IMR-90 (cell line): ENCODE results near the gene CUTA. TPM values are rescaled to one million over a fixed set of nuclear protein-coding genes. Genes with fewer than 3 reads are reported as not detected.

Source experiments
- ATAC-seq: fragments of 200-7000 bp; cut with Tn5 transposase; 2 replicates; pipeline ENCODE4 v1.9.1; 2020; ENCODE audit warnings: low read depth, mild to moderate bottlenecking, moderate library complexity
- BruUV-seq: library from RNA; stranded (reverse); fragments of 400-500 nt; replicated peaks from 2 replicates; lab custom pipeline; 2021; lab: Mats Ljungman, UMichigan
- CTCF ChIA-PET: fragments of 300-600 bp; formaldehyde crosslinking; extraction: SDS; loops from one replicate; lab custom pipeline; 2021; ENCODE audit warnings: antibody characterized with exemption; lab: Yijun Ruan, JAX
- POLR2A ChIA-PET: fragments of 300-600 bp; sonication (Branson Sonifier 250); formaldehyde crosslinking; loops from one replicate; lab custom pipeline; 2022; ENCODE audit warnings: antibody characterized with exemption; ENCODE audit not compliant: unreplicated experiment; lab: Charles Lee
- DNase-seq: peaks from one replicate; pipeline ENCODE4 v3.0.0; 2013
- H2AFZ ChIP-seq: replicated peaks from 2 replicates; pipeline ENCODE3; 2013; ENCODE audit warnings: low read length, mild to moderate bottlenecking; ENCODE audit not compliant: poor library complexity
- H2AK5ac ChIP-seq: 2 replicates; pipeline ENCODE4 v1.6.1; 2013; ENCODE audit warnings: low read depth, low read length, inconsistent platforms
- H2AK9ac ChIP-seq: replicated peaks from 2 replicates; pipeline ENCODE3; 2013; ENCODE audit warnings: mild to moderate bottlenecking, low read depth, low read length, moderate library complexity; ENCODE audit not compliant: poor library complexity
- H2BK120ac ChIP-seq: 2 replicates; pipeline ENCODE4 v1.6.1; 2013; ENCODE audit warnings: low read depth, low read length, inconsistent platforms
- H2BK15ac ChIP-seq: 3 replicates; pipeline ENCODE4 v1.6.1; 2013; ENCODE audit warnings: low read depth, low read length, inconsistent platforms
- H2BK20ac ChIP-seq: 2 replicates; pipeline ENCODE4 v1.6.1; 2013; ENCODE audit warnings: low read depth, mild to moderate bottlenecking, inconsistent platforms, low read length, moderate library complexity
- H2BK5ac ChIP-seq: 2 replicates; pipeline ENCODE4 v1.6.1; 2013; ENCODE audit warnings: mild to moderate bottlenecking, low read depth, low read length, inconsistent platforms; ENCODE audit not compliant: poor library complexity, severe bottlenecking
- H3K14ac ChIP-seq: replicated peaks from 2 replicates; pipeline ENCODE4 v1.6.1; 2013; ENCODE audit warnings: low read depth, low read length, inconsistent platforms
- H3K18ac ChIP-seq: 2 replicates; pipeline ENCODE4 v1.6.1; 2013; ENCODE audit warnings: low read depth, low read length, control low read depth
- H3K23ac ChIP-seq: 2 replicates; pipeline ENCODE4 v1.6.1; 2013; ENCODE audit warnings: low read depth, low read length, inconsistent platforms
- H3K27ac ChIP-seq: 2 replicates; pipeline ENCODE4 v1.5.1; 2013; ENCODE audit warnings: mild to moderate bottlenecking, control low read depth, low read length; ENCODE audit not compliant: insufficient read depth
- H3K27me3 ChIP-seq: 2 replicates; pipeline ENCODE4 v1.6.1; 2013; ENCODE audit warnings: low read length; ENCODE audit not compliant: control insufficient read depth, insufficient read depth
- H3K36me3 ChIP-seq: 2 replicates; pipeline ENCODE4 v1.6.1; 2013; ENCODE audit warnings: low read length, mixed read lengths; ENCODE audit not compliant: control insufficient read depth, insufficient read depth
- H3K4ac ChIP-seq: 2 replicates; pipeline ENCODE4 v1.6.1; 2013; ENCODE audit warnings: low read depth, low read length, inconsistent platforms
- H3K4me1 ChIP-seq: 2 replicates; pipeline ENCODE4 v1.6.1; 2013; ENCODE audit warnings: low read length, mixed read lengths; ENCODE audit not compliant: control insufficient read depth, insufficient read depth
- H3K4me2 ChIP-seq: 2 replicates; pipeline ENCODE4 v1.6.1; 2013; ENCODE audit warnings: low read depth, mild to moderate bottlenecking, control low read depth, low read length, moderate library complexity
- H3K4me3 ChIP-seq: 2 replicates; pipeline ENCODE4 v1.5.1; 2013; ENCODE audit warnings: low read depth, mild to moderate bottlenecking, control low read depth, low read length, moderate library complexity; ENCODE audit not compliant: insufficient read depth
- H3K56ac ChIP-seq: 2 replicates; pipeline ENCODE4 v1.6.1; 2013; ENCODE audit warnings: low read length, inconsistent platforms; ENCODE audit not compliant: insufficient read depth; ENCODE audit errors: extremely low read depth
- H3K79me1 ChIP-seq, 2 experiments: 2 replicates each; pipeline ENCODE4 v1.6.1; 2013; ENCODE audit warnings: low read length in 2 of 2, inconsistent platforms in 1 of 2, low read depth in 1 of 2
- H3K9ac ChIP-seq: 2 replicates; pipeline ENCODE4 v1.6.1; 2013; ENCODE audit warnings: low read depth, low read length, control low read depth
- H3K9me1 ChIP-seq: 2 replicates; pipeline ENCODE4 v1.6.1; 2013; ENCODE audit warnings: low read length, inconsistent platforms; ENCODE audit not compliant: insufficient read depth
- H3K9me3 ChIP-seq: 2 replicates; pipeline ENCODE4 v1.6.1; 2013; ENCODE audit warnings: low read length; ENCODE audit not compliant: control insufficient read depth, insufficient read depth
- H4K20me1 ChIP-seq: 2 replicates; pipeline ENCODE4 v1.6.1; 2013; ENCODE audit warnings: low read length, inconsistent platforms; ENCODE audit not compliant: insufficient read depth
- H4K5ac ChIP-seq: 2 replicates; pipeline ENCODE4 v1.6.1; 2013; ENCODE audit warnings: mild to moderate bottlenecking, low read depth, low read length, control low read depth
- H4K8ac ChIP-seq, 2 experiments: 2 replicates each; pipeline ENCODE4 v1.6.1; 2013; ENCODE audit warnings: low read depth in 2 of 2, low read length in 2 of 2, control low read depth in 1 of 2, inconsistent platforms in 1 of 2
- H4K91ac ChIP-seq: 2 replicates; pipeline ENCODE4 v1.6.1; 2013; ENCODE audit warnings: low read depth, low read length, inconsistent platforms; ENCODE audit not compliant: insufficient read depth
- CEBPB ChIP-seq: IDR thresholded peaks from 2 replicates; pipeline ENCODE4 v1.6.1; 2012; ENCODE audit warnings: low read depth, low read length, improper control_type of control experiment
- CTCF ChIP-seq: conservative IDR thresholded peaks from 2 replicates; pipeline ENCODE4 v1.5.1; 2012; ENCODE audit warnings: mild to moderate bottlenecking, low read depth, low read length, improper control_type of control experiment
- MAZ ChIP-seq: IDR thresholded peaks from 2 replicates; pipeline ENCODE4 v1.6.1; 2012; ENCODE audit warnings: low read depth, mild to moderate bottlenecking, low read length, improper control_type of control experiment, moderate library complexity, borderline replicate concordance
- RAD21 ChIP-seq: IDR thresholded peaks from 2 replicates; pipeline ENCODE4 v1.6.1; 2012; ENCODE audit warnings: low read length, improper control_type of control experiment
- RCOR1 ChIP-seq: IDR thresholded peaks from 2 replicates; pipeline ENCODE4 v1.6.1; 2012; ENCODE audit warnings: mild to moderate bottlenecking, low read length, improper control_type of control experiment; ENCODE audit not compliant: insufficient replicate concordance
- SMC3 ChIP-seq: fragments of 150-350 bp; IDR thresholded peaks from 2 replicates; pipeline ENCODE4 v1.6.1; 2016; ENCODE audit warnings: low read depth, mild to moderate bottlenecking, antibody characterized with exemption, low read length, moderate library complexity
- WGBS, 2 experiments: methylation state at CpG; one replicate each; pipeline versions ENCODE4 v1.1.5 to v1.1.7; 2013; ENCODE audit warnings: missing lambda C conversion rate in 2 of 2; ENCODE audit not compliant: insufficient read length in 1 of 2; ENCODE audit errors: extremely low coverage in 2 of 2; 5-methylcytosine and 5-hydroxymethylcytosine counted together
- dilution Hi-C: fragments of 300-500 bp; cut with HindIII; formaldehyde crosslinking; loops from one replicate; pipeline ENCODE4 v1.14.3; 2018; ENCODE audit warnings: low sequenced_read_pairs; ENCODE audit not compliant: unreplicated experiment
- in situ Hi-C: fragments of 300-500 bp; cut with MboI; formaldehyde crosslinking; loops from 3 replicates; pipeline ENCODE4 v1.14.3; 2019; ENCODE audit warnings: low sequenced_read_pairs, inconsistent platforms, mixed read lengths
- intact Hi-C: fragments of 100-400 bp; cut with micrococcal nuclease; formaldehyde crosslinking; loops from 2 replicates; pipeline ENCODE4 v1.10.0; 2022
- polyA plus RNA-seq, 3 experiments: library from polyadenylated mRNA; depleted of rRNA; stranded (reverse); fragments of >200 nt; gene quantifications; 2 replicates each; pipeline ENCODE4 v1.2.3, GENCODE V29; 2012; ENCODE audit warnings: low replicate concordance in 1 of 3
- total RNA-seq: library from RNA; depleted of rRNA; stranded (reverse); fragments of >200 nt; gene quantifications from 2 replicates; pipeline ENCODE4 v1.2.3, GENCODE V29; 2012

Gene CUTA
- total and polyA plus RNA-seq, 2 of the 4 experiments (the other 2 are of a cell fraction) = 136 to 427 TPM

- TF ChIP-seq MAZ (peak; percentile 85; the same call in 1 of the 2 replicates), CEBPB (no peak)
These were observed 7.7 kb downstream of the CUTA start (continued) for GRCh38 chr6:33410050-33410710.

- Histone ChIP-seq H4K5ac (no peak overlapping the region), H2BK15ac (no peak overlapping the region), H3K79me1 (peaks cover 15 to 41% of the 10 kb centered on the region in 2 experiments), H2AFZ (no peak overlapping the region), H2BK20ac (no peak overlapping the region), H3K4me2 (no peak overlapping the region), H3K4me1 (no peaks in the 10 kb centered on the region; the same call in 1 of the 2 replicates), H2AK9ac (no peak overlapping the region), H3K36me3 (peaks cover 22% of the 10 kb centered on the region), H4K8ac (0 out of 4 replicates have a peak overlapping the region, but pooled peaks of 1 of the 2 experiments have one; percentile 20), H3K9me1 (no peaks in the 10 kb centered on the region), H3K56ac (no peak overlapping the region), H2BK120ac (no peak overlapping the region), H3K18ac (no peak overlapping the region), H4K91ac (no peak overlapping the region), H3K9ac (no peak overlapping the region), H3K27me3 (no peaks in the 10 kb centered on the region), H3K4ac (no peak overlapping the region), H3K27ac (no peak overlapping the region), H3K23ac (no peak overlapping the region), H4K20me1 (no peaks in the 10 kb centered on the region; the same call in 1 of the 2 replicates), H2BK5ac (no peak overlapping the region), H3K9me3 (no peaks in the 10 kb centered on the region), H3K14ac (no peak overlapping the region), H3K4me3 (no peak overlapping the region), H2AK5ac (no peak overlapping the region)
- no peak for ATAC-seq
- in situ Hi-C loops = no loop called here
- no peak for TF ChIP-seq CEBPB
- TF ChIP-seq SMC3 = peak; percentile 49; the same call in 1 of the 2 replicates
- TF ChIP-seq RCOR1 = no peak
- peak; percentile 66 for TF ChIP-seq RAD21
- peak; percentile 53 for TF ChIP-seq CTCF
- ChIA-PET CTCF (no interaction called here), POLR2A (interaction anchor here (0.6 kb wide), 1 partner anchor 89 kb away, joined by 3 read pairs; no protein-coding TSS in a partner anchor)
- no TSS peak for BruUV-seq
- intact Hi-C loops = no loop called here
- WGBS, 2 experiments = no CpG with 5 or more reads among the region's 5 CpGs
- dilution Hi-C loops = no loop called here
- DNase-seq = peak; percentile 69
These were observed 10.7 kb downstream of the CUTA start for GRCh38 chr6:33407132-33407718.
